Osteoblast (primary cell): Measurements from ENCODE around the gene CDHR3. TPM values are rescaled to one million over a fixed set of nuclear protein-coding genes. Genes with fewer than 3 reads are reported as not detected.

Experiments
- DNase-seq: peaks from one replicate; pipeline ENCODE4 v3.0.0; 2011; ENCODE audit warnings: low spot score, mixed read lengths; ENCODE audit not compliant: insufficient read length; ENCODE audit errors: missing footprints
- H2AFZ ChIP-seq: 2 replicates; pipeline ENCODE4 v1.6.0; 2011; ENCODE audit warnings: mild to moderate bottlenecking, low read length
- H3K27ac ChIP-seq: 2 replicates; pipeline ENCODE4 v1.5.1; 2011; ENCODE audit warnings: mild to moderate bottlenecking, low read depth, low read length, moderate library complexity
- H3K27me3 ChIP-seq: 2 replicates; pipeline ENCODE4 v1.6.0; 2012; ENCODE audit warnings: mild to moderate bottlenecking, control low read depth, inconsistent platforms, low read length, moderate library complexity; ENCODE audit not compliant: insufficient read depth
- H3K36me3 ChIP-seq: 2 replicates; pipeline ENCODE4 v1.5.1; 2011; ENCODE audit warnings: mild to moderate bottlenecking, low read length, control low read depth, moderate library complexity; ENCODE audit not compliant: insufficient read depth
- H3K4me1 ChIP-seq: 2 replicates; pipeline ENCODE4 v1.5.1; 2011; ENCODE audit warnings: mild to moderate bottlenecking, low read length, control low read depth, moderate library complexity; ENCODE audit not compliant: insufficient read depth
- H3K4me2 ChIP-seq: 2 replicates; pipeline ENCODE4 v1.6.0; 2011; ENCODE audit warnings: mild to moderate bottlenecking, low read length; ENCODE audit not compliant: insufficient read depth
- H3K4me3 ChIP-seq: fragments of 200-600 bp; sonication (generic); 3 replicates; pipeline ENCODE4 v1.5.1; 2012; ENCODE audit warnings: mild to moderate bottlenecking, low read length, inconsistent platforms; ENCODE audit not compliant: insufficient read depth
- H3K79me2 ChIP-seq: 2 replicates; pipeline ENCODE4 v1.6.0; 2012; ENCODE audit warnings: mild to moderate bottlenecking, low read length, control low read depth, inconsistent platforms; ENCODE audit not compliant: insufficient read depth
- H3K9me3 ChIP-seq: 2 replicates; pipeline ENCODE4 v1.5.1; 2011; ENCODE audit warnings: low read depth, low read length, control low read depth
- H4K20me1 ChIP-seq: 2 replicates; pipeline ENCODE4 v1.6.0; 2012; ENCODE audit warnings: mild to moderate bottlenecking, low read length, control low read depth; ENCODE audit not compliant: insufficient read depth
- CTCF ChIP-seq: IDR thresholded peaks from 2 replicates; pipeline ENCODE4 v1.5.1; 2011; ENCODE audit warnings: mild to moderate bottlenecking, low read depth, low read length, moderate library complexity; ENCODE audit errors: extremely low read depth
- total RNA-seq: library from RNA; depleted of rRNA; stranded (reverse); fragments of >200 nt; gene quantifications from 2 replicates; pipeline ENCODE4 v1.2.3, GENCODE V29; 2012

Gene CDHR3
- total RNA-seq, 1 donor = 8.3 TPM

GRCh38 chr7:105985229-105985628 is 22.2 kb downstream of the CDHR3 start:
- peaks cover 50% of the 10 kb centered on the region for H3K27me3 ChIP-seq

GRCh38 chr7:105985672-105986215 is 22.7 kb downstream of the CDHR3 start:
- no peaks in the 10 kb centered on the region for H3K36me3 ChIP-seq
- TF ChIP-seq CTCF = no peak

More at GRCh38 chr7:105985229-105985628, 22.2 kb downstream of the CDHR3 start:
- H3K4me1 ChIP-seq = no peaks in the 10 kb centered on the region
- H3K4me3 ChIP-seq = no peak overlapping the region
- no peaks in the 10 kb centered on the region for H4K20me1 ChIP-seq
- no peak for DNase-seq
- H3K4me2 ChIP-seq = no peak overlapping the region
- no peaks in the 10 kb centered on the region for H3K36me3 ChIP-seq
- H3K27ac ChIP-seq = no peak overlapping the region
- no peaks in the 10 kb centered on the region for H3K79me2 ChIP-seq
- H2AFZ ChIP-seq = no peak overlapping the region
- no peaks in the 10 kb centered on the region for H3K9me3 ChIP-seq
- no peak for TF ChIP-seq CTCF

DNA sequence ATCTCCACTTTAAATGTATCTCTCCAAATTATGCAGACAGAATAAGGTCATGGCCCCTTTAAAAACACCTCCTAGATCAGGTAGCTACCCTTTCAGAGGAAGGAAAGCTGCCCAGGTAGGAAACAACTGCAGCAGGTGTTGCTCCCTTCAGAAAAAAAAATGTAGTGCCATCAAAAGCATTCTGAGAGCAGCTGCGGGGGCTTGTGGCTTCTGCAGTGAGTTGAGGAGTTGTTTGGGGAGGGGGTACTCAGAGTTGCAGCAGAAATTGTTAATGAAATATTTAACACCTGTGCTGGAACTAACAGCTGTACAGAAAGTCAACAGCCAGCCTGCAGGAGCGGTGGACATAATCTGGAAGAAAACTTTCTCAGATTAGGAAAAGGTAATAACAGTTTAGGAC is 24.0 kb downstream of the CDHR3 start:
- Histone ChIP-seq H3K27ac (no peak overlapping the region), H4K20me1 (no peaks in the 10 kb centered on the region), H3K9me3 (no peaks in the 10 kb centered on the region), H3K79me2 (no peaks in the 10 kb centered on the region), H3K36me3 (no peaks in the 10 kb centered on the region), H3K27me3 (peaks cover 65% of the 10 kb centered on the region), H3K4me2 (no peak overlapping the region), H3K4me1 (no peaks in the 10 kb centered on the region), H2AFZ (no peak overlapping the region), H3K4me3 (no peak overlapping the region)
- DNase-seq = no peak
- TF ChIP-seq CTCF = no peak

More at GRCh38 chr7:105985672-105986215, 22.7 kb downstream of the CDHR3 start:
- no peaks in the 10 kb centered on the region for H3K79me2 ChIP-seq
- H3K27ac ChIP-seq = no peak overlapping the region
- no peak for DNase-seq
- peaks cover 53% of the 10 kb centered on the region for H3K27me3 ChIP-seq
- no peaks in the 10 kb centered on the region for H3K4me1 ChIP-seq
- H3K4me3 ChIP-seq = no peak overlapping the region
- no peaks in the 10 kb centered on the region for H4K20me1 ChIP-seq
- H2AFZ ChIP-seq = no peak overlapping the region
- no peak overlapping the region for H3K4me2 ChIP-seq
- H3K9me3 ChIP-seq = no peaks in the 10 kb centered on the region

GRCh38 chr7:105988276-105988675 is 25.2 kb downstream of the CDHR3 start:
- Histone ChIP-seq H3K27me3 (peaks cover 68% of the 10 kb centered on the region), H3K4me2 (no peak overlapping the region), H4K20me1 (no peaks in the 10 kb centered on the region)

More at GRCh38 chr7:105988276-105988675, 25.2 kb downstream of the CDHR3 start:
- no peaks in the 10 kb centered on the region for H3K79me2 ChIP-seq
- DNase-seq = no peak
- no peak overlapping the region for H3K27ac ChIP-seq
- H3K4me3 ChIP-seq = no peak overlapping the region
- no peaks in the 10 kb centered on the region for H3K4me1 ChIP-seq
- no peaks in the 10 kb centered on the region for H3K9me3 ChIP-seq
- TF ChIP-seq CTCF = no peak
- no peak overlapping the region for H2AFZ ChIP-seq
- no peaks in the 10 kb centered on the region for H3K36me3 ChIP-seq
